Activated naive CD4-positive, alpha-beta T cell treated with anti-CD3 and anti-CD28 coated beads, Interleukin-2, amount 50 U/mL, for 24 hours (primary cell): ENCODE measurements around the gene ERGIC3.

Source experiments
- H3K27ac Mint-ChIP-seq: one replicate; pipeline ENCODE4 v1.8.0; 2021; ENCODE audit warnings: mild to moderate bottlenecking, mixed read lengths
- H3K27me3 Mint-ChIP-seq: one replicate; pipeline ENCODE4 v1.8.0; 2021; ENCODE audit warnings: mixed read lengths
- H3K36me3 Mint-ChIP-seq: one replicate; pipeline ENCODE4 v1.8.0; 2021; ENCODE audit warnings: mixed read lengths
- H3K4me1 Mint-ChIP-seq: one replicate; pipeline ENCODE4 v1.8.0; 2021; ENCODE audit warnings: mixed read lengths
- H3K4me3 Mint-ChIP-seq: one replicate; pipeline ENCODE4 v1.8.0; 2021; ENCODE audit warnings: mild to moderate bottlenecking, mixed read lengths
- H3K9me3 Mint-ChIP-seq: one replicate; pipeline ENCODE4 v1.8.0; 2021; ENCODE audit warnings: mixed read lengths

Gene ERGIC3

DNA sequence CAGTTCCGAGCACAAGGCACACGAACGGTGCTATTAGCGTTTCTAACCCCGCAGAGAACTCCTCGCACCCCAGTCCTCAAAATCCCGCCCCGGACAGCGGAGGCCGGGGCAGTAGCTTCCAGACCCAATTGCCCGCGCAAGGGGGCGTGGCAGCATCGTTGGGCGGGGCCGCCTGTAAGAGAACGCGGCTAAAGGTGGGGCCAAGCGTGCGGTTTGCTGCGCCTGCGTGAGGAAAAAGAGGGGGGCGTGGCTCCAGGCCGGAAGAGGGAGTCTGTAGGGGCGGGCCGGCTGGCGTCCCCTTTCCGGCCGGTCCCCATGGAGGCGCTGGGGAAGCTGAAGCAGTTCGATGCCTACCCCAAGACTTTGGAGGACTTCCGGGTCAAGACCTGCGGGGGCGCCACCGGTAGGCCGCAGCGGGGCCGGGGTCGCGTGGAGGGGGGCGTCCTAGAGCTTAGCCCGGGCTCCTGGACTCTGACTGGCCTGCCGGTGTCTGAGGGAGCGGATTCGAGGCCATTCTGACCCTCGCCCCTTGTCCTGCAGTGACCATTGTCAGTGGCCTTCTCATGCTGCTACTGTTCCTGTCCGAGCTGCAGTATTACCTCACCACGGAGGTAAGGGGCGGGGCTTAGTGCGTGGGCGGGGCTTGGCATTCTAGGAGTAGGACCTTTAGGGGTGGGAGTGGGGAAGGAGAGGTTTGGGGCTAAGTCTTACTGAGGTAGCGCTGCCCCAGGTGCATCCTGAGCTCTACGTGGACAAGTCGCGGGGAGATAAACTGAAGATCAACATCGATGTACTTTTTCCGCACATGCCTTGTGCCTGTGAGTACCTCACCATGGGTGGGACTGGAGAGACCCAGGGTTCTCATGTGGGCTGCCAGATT lies at the start of gene ERGIC3:
Gene ERGIC3 (plus strand): TSS at position 296 of the 880 bp plus-strand sequence. CDS start 20 bp downstream, at position 316.
- Mint-ChIP-seq H3K36me3 (no peaks in the 10 kb centered on the region), H3K9me3 (no peaks in the 10 kb centered on the region), H3K4me1 (peaks cover 21% of the 10 kb centered on the region)

DNA sequence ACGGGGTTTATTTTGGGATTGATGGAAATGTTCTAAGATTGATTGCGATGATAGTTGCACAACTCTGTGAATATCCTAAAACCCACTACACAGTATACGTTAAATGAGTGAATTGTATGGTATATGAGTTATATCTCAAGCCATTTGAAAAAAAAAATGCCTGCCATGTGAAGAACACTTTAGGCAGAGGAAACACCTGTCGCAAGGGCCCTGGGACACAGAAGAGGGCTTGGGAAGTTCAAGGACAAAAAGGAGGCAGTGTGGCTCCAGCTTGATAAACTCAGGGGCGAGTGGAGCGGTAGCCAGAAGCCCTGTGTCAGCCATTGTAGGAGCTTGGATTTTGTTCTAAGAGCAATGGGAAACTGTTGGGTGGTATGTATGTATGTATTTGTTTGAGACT lies 49.5 kb upstream of the ERGIC3 start:
- H3K4me1 Mint-ChIP-seq, result peaks cover 73% of the 10 kb centered on the region
- H3K9me3 Mint-ChIP-seq, result no peaks in the 10 kb centered on the region
- peaks cover 17% of the 10 kb centered on the region for H3K36me3 Mint-ChIP-seq
- no peaks in the 10 kb centered on the region for H3K27me3 Mint-ChIP-seq
- H3K4me3 Mint-ChIP-seq, result peak overlapping the region; percentile 100
- peak overlapping the region; percentile 99 for H3K27ac Mint-ChIP-seq

More for the DNA sequence above, at the start of gene ERGIC3:
- peak within 1 kb of the TSS; percentile 93 for H3K4me3 Mint-ChIP-seq
- peak within 1 kb of the TSS; percentile 80 for H3K27ac Mint-ChIP-seq
- H3K27me3 Mint-ChIP-seq, result no peaks in the 10 kb centered on the region

DNA sequence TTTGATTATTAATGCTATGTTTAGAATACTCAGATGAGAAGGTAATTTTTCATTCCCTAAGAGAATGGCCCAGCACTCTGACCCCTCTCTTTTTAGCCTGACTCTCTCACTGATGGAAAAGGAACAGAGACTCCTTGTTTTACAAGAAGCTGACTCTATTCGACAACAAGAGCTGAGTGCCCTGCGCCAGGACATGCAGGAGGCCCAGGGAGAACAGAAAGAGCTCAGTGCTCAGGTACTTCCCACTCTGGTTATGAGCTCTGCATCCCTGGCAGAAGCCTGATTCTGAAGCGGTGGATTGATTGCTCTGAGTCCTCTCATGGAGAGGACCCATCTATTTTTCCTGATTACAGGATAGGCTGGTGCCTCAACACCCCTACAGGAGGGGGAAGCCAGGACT lies 45.4 kb upstream of the ERGIC3 start:
- Mint-ChIP-seq H3K9me3 (no peaks in the 10 kb centered on the region), H3K27ac (no peak overlapping the region), H3K36me3 (peaks cover 15% of the 10 kb centered on the region), H3K27me3 (no peaks in the 10 kb centered on the region), H3K4me1 (peaks cover 36% of the 10 kb centered on the region), H3K4me3 (no peak overlapping the region)

DNA sequence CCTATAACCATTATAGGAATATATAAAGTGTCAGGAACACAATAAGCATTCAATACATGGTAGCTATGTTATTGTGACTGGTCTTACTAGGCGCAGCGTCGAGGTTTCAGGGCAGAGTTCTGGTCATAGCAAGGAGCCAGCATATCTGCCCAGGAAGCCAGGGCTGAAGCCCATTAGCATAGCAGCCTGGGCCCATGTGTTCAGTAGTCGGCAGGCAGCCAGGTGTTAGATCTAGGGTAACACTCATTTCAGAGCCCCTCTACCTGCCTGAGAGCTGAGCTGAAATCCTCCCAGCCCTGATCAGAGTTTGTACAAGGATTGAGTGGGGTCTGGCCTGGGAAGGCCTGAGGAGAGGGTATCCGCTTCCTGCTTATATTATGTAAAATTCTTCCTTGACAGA lies 44.6 kb upstream of the ERGIC3 start:
- Mint-ChIP-seq H3K9me3 (no peaks in the 10 kb centered on the region), H3K4me1 (peaks cover 29% of the 10 kb centered on the region), H3K27ac (peak overlapping the region; percentile 60), H3K27me3 (no peaks in the 10 kb centered on the region), H3K4me3 (no peak overlapping the region), H3K36me3 (peaks cover 20% of the 10 kb centered on the region)

DNA sequence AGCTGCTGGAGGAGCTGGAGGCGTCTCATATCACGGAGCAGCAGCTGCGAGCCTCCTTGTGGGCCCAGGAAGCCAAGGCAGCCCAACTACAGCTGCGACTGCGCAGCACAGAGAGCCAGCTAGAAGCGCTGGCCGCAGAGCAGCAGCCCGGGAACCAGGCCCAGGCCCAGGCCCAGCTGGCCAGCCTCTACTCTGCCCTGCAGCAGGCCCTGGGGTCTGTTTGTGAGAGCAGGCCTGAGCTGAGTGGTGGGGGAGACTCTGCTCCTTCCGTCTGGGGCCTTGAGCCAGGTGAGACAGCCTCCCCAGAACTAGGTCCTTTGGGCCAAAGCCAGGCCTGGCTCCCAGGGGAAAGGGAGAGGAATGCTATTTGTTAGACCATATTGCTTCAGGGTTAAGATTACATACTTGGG lies 44.1 kb upstream of the ERGIC3 start:
- peaks cover 26% of the 10 kb centered on the region for H3K4me1 Mint-ChIP-seq
- H3K27ac Mint-ChIP-seq, result peak overlapping the region; percentile 60
- no peak overlapping the region for H3K4me3 Mint-ChIP-seq
- H3K9me3 Mint-ChIP-seq, result no peaks in the 10 kb centered on the region
- H3K36me3 Mint-ChIP-seq, result peaks cover 21% of the 10 kb centered on the region
- H3K27me3 Mint-ChIP-seq, result no peaks in the 10 kb centered on the region

DNA sequence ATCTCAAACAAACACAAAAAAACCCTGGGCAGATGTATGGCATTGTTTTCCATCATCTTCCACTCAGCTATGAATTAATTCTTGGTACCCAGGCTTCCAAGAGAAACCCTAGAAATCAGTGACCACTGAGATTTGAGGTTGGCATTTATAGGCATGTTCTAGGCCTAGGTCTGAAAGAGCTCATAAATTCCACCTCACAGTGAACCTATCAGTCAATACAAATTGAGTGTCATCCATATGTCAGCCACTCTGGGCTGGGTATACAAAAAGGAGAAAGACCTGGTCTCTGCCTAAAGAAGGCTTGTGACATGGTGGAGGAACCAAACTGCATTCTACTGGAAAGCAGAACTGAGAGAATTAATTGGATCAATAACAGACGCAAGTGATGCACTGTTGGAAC lies 42.6 kb upstream of the ERGIC3 start:
- Mint-ChIP-seq H3K4me1 (peaks cover 27% of the 10 kb centered on the region), H3K27ac (no peak overlapping the region), H3K36me3 (peaks cover 27% of the 10 kb centered on the region), H3K27me3 (no peaks in the 10 kb centered on the region), H3K9me3 (no peaks in the 10 kb centered on the region), H3K4me3 (no peak overlapping the region)

DNA sequence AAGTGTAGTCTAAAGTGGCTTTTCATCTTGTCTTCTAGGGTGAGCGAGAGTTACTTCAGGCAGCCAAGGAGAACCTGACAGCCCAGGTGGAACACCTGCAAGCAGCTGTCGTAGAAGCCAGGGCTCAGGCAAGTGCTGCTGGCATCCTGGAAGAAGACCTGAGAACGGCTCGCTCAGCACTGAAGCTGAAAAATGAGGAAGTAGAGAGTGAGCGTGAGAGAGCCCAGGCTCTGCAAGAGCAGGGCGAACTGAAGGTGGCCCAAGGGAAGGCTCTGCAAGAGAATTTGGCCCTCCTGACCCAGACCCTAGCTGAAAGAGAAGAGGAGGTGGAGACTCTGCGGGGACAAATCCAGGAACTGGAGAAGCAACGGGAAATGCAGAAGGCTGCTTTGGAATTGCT lies 39.5 kb upstream of the ERGIC3 start:
- Mint-ChIP-seq H3K27me3 (no peaks in the 10 kb centered on the region), H3K27ac (peak overlapping the region; percentile 57), H3K4me3 (no peak overlapping the region), H3K4me1 (peaks cover 40% of the 10 kb centered on the region), H3K36me3 (peaks cover 30% of the 10 kb centered on the region), H3K9me3 (no peaks in the 10 kb centered on the region)

DNA sequence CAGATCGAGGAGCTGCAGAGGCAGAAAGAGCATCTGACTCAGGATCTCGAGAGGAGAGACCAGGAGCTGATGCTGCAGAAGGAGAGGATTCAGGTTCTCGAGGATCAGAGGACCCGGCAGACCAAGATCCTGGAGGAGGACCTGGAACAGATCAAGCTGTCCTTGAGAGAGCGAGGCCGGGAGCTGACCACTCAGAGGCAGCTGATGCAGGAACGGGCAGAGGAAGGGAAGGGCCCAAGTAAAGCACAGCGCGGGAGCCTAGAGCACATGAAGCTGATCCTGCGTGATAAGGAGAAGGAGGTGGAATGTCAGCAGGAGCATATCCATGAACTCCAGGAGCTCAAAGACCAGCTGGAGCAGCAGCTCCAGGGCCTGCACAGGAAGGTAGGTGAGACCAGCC lies 38.6 kb upstream of the ERGIC3 start:
- Mint-ChIP-seq H3K36me3 (peaks cover 33% of the 10 kb centered on the region), H3K4me3 (no peak overlapping the region), H3K27me3 (no peaks in the 10 kb centered on the region), H3K9me3 (no peaks in the 10 kb centered on the region), H3K4me1 (peaks cover 41% of the 10 kb centered on the region), H3K27ac (peak overlapping the region; percentile 38)

DNA sequence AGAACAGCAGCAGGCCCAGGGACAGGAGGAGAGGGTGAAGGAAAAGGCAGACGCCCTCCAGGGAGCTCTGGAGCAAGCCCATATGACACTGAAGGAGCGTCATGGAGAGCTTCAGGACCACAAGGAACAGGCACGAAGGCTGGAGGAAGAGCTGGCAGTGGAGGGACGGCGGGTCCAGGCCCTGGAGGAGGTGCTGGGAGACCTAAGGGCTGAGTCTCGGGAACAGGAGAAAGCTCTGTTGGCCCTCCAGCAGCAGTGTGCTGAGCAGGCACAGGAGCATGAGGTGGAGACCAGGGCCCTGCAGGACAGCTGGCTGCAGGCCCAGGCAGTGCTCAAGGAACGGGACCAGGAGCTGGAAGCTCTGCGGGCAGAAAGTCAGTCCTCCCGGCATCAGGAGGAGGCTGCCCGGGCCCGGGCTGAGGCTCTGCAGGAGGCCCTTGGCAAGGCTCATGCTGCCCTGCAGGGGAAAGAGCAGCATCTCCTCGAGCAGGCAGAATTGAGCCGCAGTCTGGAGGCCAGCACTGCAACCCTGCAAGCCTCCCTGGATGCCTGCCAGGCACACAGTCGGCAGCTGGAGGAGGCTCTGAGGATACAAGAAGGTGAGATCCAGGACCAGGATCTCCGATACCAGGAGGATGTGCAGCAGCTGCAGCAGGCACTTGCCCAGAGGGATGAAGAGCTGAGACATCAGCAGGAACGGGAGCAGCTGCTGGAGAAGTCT lies 37.9 kb upstream of the ERGIC3 start:
- no peak overlapping the region for H3K4me3 Mint-ChIP-seq
- H3K4me1 Mint-ChIP-seq, result peaks cover 41% of the 10 kb centered on the region
- H3K27ac Mint-ChIP-seq, result peak overlapping the region; percentile 56
- no peaks in the 10 kb centered on the region for H3K9me3 Mint-ChIP-seq
- peaks cover 33% of the 10 kb centered on the region for H3K36me3 Mint-ChIP-seq
- H3K27me3 Mint-ChIP-seq, result no peaks in the 10 kb centered on the region

DNA sequence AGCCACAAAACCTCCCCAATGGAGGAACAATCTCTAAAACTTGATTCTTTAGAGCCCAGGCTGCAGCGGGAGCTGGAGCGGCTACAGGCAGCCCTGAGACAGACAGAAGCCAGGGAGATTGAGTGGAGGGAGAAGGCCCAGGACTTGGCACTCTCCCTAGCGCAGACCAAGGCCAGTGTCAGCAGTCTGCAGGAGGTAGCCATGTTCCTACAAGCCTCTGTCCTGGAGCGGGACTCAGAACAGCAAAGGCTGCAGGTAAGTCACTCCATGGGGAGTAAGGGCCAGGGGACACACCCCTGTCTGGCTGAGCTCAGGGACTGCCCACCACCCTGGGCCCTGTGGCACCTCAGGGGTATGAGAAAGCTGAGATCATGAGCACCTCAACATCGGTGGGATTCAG lies 37.1 kb upstream of the ERGIC3 start:
- Mint-ChIP-seq H3K27ac (no peak overlapping the region), H3K36me3 (peaks cover 29% of the 10 kb centered on the region), H3K27me3 (no peaks in the 10 kb centered on the region), H3K4me3 (no peak overlapping the region), H3K9me3 (no peaks in the 10 kb centered on the region), H3K4me1 (peaks cover 41% of the 10 kb centered on the region)

DNA sequence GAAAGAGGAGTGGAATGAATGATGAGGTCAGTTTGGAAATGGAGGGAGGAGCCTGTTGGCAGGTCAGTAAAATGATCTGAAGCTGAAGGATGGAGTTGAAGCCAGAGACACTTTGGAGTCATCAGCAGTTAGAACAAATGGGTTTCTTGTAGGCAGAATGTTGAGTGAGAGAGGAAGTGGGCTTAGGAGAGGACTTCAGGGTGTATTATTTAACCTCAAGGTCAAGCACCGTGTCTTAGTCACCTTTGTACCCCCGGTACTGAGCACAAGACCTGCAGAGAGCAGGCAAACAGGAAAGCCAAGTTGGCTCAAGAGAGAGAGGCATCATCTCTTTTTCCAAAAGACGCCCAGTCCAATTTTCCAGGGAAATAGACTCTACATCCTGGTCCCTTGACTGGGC lies 35.7 kb upstream of the ERGIC3 start:
- H3K27ac Mint-ChIP-seq, result peak overlapping the region; percentile 64
- peaks cover 26% of the 10 kb centered on the region for H3K36me3 Mint-ChIP-seq
- H3K4me1 Mint-ChIP-seq, result peaks cover 41% of the 10 kb centered on the region
- H3K9me3 Mint-ChIP-seq, result no peaks in the 10 kb centered on the region
- H3K27me3 Mint-ChIP-seq, result no peaks in the 10 kb centered on the region
- H3K4me3 Mint-ChIP-seq, result peak overlapping the region; percentile 23

DNA sequence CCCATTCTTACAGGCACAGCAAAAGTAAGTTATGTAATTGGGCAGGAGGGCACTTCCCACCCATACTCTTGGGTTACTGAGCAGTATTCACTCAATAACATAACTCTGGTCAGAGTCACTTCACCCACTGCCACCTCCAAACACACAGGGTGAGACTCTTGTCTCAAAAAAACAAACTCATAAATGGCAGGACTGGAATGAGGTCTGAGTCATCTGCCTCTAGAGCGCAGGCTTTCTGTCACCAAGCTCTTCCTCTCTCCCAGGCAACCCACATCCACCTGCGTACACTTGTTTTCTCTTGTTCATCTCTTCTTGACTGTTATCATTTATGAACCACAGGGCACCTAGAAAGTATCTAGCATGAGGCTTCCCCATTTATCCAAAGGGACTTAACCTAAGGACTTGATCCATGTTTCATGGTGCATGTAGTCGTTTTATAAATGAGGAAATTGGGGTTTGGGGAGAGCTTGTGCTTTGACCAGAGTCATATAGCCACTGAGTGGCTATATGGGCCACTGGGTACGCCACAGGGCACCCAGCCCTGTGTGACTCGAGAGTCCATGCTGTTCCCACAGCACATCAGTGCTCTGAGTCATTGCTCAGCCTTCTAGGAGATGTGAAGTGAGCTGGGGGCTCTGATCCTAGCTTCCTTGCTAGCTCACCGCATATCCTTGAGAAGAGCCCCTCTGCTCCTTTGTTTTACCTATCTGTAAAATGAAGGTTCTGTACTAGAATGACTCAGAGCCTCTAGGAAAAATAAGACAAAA lies 34.8 kb upstream of the ERGIC3 start:
- Mint-ChIP-seq H3K27me3 (no peaks in the 10 kb centered on the region), H3K36me3 (peaks cover 23% of the 10 kb centered on the region), H3K27ac (peak overlapping the region; percentile 89), H3K9me3 (no peaks in the 10 kb centered on the region), H3K4me3 (no peak overlapping the region), H3K4me1 (peaks cover 41% of the 10 kb centered on the region)

DNA sequence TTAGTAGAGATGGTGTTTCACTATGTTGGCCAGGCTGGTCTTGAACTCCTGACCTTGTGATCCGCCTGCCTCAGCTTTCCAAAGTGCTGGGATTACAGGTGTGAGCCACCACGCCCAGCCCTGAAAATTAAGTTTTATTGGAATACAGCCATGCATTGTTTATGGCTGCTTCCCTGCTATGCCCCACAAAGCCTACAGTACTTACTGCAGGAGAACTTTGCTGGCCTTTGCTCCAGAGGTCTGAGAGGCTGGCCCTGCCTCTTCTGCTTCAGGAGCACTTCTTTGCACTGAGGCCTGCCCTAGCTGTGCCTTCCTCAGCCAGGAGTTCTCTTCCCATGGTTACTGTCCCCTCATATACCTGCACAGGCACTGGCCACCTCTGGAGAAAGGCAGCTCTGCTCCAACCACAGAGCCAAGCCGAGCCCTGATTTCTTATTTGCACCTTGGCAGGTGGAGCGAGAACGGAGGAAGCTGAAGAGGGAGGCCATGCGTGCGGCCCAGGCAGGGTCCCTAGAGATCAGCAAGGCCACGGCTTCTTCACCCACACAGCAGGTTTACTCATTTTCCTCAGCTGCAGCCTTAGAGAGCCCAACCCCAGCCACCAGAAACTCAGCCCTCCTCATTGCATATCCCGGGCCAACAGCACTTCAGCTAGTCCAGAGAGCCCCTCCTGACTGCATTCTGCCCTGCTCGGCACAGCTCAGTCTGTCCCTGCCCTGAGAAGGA lies 33.2 kb upstream of the ERGIC3 start:
- H3K27me3 Mint-ChIP-seq, result no peaks in the 10 kb centered on the region
- H3K36me3 Mint-ChIP-seq, result peaks cover 14% of the 10 kb centered on the region
- no peaks in the 10 kb centered on the region for H3K9me3 Mint-ChIP-seq
- H3K27ac Mint-ChIP-seq, result no peak overlapping the region
- H3K4me1 Mint-ChIP-seq, result peaks cover 30% of the 10 kb centered on the region
- no peak overlapping the region for H3K4me3 Mint-ChIP-seq

DNA sequence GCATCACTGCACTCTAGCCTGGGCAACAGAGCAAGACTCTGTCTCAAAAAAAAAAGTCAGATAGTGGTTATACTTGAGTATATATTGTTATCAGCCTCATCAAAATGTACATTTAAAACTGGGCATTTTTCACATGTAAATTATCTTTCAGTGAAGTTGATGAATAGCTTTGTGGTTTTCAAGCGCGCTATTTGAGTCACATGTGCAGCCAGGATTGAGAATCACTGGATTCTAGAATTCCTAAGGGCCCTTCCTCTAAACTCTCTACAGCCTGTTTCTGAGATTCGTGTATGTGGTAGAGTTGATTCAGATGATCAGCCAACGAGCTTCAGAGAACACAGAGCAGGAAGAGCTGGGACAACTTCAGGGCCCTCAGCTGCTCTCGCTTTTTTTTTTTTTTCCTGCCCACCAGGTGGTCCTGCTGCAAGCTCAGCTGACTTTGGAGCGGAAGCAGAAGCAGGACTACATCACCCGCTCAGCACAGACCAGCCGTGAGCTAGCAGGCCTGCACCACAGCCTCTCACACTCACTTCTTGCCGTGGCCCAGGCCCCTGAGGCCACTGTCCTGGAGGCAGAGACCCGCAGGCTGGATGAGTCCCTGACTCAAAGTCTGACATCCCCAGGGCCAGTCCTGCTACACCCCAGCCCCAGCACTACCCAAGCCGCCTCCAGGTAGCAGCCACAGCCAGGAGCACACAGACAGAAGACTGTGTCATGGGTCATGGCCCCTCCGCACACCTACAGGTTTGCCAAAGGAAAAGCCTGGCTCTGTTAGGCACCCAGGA lies 30.7 kb upstream of the ERGIC3 start:
- peaks cover 11% of the 10 kb centered on the region for H3K4me1 Mint-ChIP-seq
- H3K27me3 Mint-ChIP-seq, result no peaks in the 10 kb centered on the region
- H3K4me3 Mint-ChIP-seq, result no peak overlapping the region
- H3K36me3 Mint-ChIP-seq, result peaks cover 9% of the 10 kb centered on the region
- H3K27ac Mint-ChIP-seq, result no peak overlapping the region
- no peaks in the 10 kb centered on the region for H3K9me3 Mint-ChIP-seq
